ENCODE data around the gene DNAJC10.

DNAJC10 gene

DNA sequence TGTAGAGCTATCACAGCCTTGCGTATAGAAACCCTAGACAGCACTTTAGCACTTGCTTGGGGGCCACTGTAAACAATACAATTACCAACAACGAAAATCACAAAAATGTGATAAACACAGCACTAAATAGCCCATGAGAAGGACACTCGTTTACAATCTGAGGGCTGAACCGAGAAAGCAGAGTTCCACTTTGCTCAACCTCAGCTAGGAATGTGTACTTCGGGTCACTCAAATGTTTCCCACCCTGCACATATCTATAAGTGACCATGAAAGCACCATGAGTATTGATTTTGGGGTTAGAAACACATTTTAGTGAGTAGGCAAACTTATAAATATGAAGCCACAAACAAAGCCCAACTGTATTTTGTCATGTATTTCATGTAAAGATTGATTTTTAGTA, 88.1 kb downstream of the DNAJC10 start:
- no peak for DNase-seq

DNA sequence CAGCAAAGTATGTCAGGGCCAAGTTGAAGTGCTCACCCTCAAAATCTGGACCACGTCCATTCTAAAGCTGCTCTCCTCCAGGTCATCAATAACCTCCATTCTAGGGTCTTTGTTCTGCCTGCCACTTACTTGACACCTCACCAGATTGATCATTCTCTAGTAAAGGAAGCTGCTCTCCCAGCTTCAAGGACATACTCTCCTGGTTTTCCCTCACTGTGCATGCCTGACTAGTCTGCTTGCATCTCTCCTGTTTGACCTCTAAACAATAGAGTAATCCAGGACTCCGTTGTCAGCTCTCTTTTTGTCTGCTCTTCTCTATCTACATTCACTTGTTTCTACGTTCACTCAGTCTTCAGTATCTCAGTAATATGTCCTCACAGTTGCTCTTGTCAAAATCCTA, 91.3 kb downstream of the DNAJC10 start:
- no peak for DNase-seq

DNA sequence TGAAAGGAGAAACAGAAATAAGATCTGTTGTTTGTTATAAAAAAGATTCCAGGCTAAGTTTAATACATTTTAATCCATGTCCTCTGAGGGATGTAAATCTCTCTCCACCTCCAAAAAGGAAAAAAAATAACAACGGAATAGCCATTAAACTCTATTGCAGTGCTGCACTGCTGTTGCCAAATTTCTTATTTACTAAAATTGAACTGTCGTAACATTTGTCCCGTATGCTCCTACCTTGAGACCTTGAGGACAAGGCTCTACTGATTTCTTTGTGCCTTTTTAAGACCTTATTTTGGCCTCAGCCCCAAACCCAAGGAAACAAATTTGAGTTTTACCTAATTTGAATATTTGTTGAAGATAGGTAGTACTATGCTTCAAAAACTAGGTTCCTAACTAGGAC, 94.0 kb downstream of the DNAJC10 start:
- no peak for DNase-seq

DNA sequence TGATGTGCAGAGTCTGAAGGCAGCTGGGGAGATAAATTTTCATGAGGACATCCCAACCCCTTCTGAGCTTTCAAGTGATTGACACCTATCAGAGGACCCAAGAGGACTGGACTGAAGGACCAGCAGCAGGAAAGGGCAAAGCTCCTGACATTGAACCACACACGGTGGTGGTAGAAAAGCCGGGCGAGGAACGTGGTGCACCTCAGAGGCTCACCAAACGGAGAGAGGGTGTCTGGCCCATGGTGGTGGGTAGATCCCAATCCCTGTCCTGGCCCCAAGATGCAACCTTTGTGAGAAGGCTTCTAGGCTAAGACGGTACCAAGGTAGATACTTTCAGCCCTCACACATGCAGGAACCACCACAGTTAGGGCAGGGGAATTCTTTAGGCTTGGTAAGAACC, 98.3 kb downstream of the DNAJC10 start:
- no peak for DNase-seq

DNA sequence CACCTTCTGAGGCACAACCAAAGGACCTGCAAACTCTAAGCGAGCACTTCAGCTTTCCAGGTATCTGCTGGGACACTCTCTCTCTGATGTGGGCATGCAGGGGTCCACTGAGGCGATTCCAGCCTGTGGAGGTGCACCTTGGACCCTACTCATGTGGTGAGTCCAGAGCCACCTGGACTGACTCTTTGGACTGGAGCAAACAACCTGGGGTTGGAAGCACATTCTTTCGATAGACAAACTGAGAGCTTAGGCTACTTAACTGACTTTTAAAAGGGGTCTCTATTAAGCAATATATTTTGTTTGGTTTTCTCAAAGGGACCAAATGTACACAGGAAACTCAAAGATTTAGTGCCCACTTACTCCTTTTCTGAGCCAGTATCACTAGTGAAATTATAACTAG, 98.7 kb downstream of the DNAJC10 start:
- no peak for DNase-seq

DNA sequence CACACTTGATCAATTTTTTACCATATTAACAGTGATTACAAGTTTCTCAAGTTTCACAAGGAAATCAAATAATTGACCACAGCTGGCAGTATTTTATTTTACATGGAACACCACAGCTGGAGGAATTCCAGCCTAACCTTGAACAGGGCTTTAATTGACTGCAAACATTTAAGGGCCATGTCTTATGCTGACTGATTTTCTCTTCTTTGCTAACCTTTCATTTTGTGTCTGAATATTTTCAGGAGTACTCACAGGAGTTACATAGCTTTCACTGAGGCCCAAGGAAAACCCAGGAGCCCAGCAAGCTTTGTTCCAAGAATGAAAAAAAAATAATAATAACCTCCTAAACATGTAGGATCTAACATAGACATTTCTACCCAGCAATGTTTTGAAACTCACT, 100.8 kb downstream of the DNAJC10 start:
- DNase-seq: no peak

DNA sequence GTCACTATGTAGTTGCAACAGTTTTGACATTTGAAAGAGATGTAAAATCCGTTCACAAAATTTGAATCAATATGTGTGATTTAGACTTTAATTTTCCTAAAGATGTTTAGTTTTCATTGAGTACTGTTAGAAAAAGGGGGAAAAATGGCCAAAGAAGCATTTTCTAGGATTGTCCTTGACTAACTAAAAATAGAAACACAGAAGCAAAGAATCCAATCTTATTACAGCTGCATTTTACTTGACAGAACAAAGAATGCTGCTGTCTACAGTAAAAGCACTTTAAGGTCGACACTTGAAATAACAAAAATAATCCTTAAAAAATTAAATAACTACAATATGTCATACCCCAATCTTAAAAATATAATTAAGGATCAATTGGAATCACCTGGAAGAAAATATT, 101.5 kb downstream of the DNAJC10 start:
- no peak for DNase-seq

DNA sequence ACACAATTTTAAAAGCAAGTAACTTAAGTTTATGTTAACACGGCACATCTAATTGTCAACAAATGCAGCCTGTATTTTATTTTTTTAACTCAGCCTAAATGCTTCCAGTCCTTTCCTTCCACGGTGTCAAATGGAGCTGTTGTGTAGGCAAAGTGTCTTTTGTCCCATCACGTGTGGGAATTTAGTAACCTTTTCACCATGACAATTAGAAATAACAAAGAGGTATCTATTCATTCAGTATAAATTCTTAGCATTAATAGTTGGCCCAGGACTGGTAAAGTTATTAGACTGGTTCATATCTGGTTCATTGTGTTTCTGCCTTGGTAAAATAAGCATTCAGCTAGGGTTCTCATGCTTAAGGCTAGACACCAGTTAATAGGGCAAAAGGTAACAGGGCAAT, 102.4 kb downstream of the DNAJC10 start:
- no peak for DNase-seq

DNA sequence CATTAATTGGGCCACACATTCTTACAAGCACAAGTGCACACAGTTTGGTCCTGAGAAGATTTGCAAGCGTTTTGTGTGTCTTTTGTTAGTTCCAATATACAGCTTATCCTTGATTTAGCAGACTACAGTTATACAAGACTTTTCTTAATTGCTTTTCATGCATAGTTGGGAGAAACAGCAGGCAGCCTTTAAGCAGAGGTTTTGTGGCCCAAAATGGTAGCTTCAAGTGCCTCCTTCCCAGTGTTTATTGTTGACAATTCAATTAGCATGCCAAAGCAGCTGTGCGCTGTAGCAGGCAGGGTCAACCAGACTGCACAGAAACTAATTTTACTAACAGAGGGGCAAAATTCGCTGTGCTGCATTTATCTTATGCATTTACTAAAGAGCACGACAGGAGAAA, 102.9 kb downstream of the DNAJC10 start:
- DNase-seq: no peak

DNA sequence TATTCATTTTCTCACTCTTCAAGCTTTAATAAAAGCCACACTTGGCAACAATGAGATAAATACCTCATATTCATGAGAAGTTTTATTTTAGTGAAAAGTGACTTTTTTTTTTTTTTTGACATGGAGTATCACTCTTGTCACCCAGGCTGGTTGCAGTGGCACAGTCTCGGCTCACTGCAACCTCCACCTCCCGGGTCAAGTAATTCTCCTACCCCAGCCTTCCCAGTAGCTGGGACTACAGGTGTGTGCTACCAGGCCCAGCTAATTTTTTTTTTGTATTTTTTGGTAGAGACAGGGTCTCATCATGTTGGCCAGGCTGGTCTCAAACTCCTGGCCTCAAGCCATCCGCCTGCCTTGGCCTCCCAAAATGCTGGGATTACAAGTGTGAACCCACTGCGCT, 103.4 kb downstream of the DNAJC10 start:
- DNase-seq: no peak

DNA sequence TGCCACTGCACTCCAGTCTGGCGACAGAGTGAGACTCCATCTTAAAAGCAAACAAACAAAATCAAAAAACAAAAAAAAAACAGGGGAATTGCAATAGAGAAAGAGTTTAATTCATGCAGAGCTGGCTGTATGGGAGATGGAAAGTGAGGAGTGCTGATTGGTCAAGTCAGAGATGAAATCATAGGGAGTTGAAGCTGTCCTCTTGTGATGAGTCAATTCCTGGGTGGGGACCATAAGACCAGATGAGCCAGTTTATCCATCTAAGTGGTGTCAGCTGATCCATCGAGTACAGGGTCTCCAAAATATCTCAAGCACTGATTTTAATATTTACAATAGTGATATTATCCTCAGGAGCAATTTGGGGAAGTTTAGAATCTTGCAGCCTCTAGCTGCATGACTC, 105.1 kb downstream of the DNAJC10 start:
- no peak for DNase-seq

DNA sequence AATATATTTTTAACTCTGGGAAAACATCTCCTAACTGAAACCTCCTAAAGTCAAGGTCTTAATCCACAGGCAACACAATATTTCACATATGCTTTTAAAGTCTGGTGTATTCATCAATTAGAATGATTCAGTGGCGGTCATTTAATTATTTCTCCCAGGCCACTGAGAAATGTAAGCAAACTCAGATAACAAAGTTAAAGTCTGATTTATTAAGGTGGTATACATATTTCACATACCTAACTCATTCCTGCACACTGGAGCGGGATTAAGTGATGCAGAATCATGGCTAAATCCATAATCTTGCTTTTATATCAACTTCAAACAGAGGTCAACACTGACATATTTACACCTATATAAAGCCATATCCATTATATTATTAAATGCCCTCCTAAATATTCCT, 106.7 kb downstream of the DNAJC10 start:
- DNase-seq: no peak

DNA sequence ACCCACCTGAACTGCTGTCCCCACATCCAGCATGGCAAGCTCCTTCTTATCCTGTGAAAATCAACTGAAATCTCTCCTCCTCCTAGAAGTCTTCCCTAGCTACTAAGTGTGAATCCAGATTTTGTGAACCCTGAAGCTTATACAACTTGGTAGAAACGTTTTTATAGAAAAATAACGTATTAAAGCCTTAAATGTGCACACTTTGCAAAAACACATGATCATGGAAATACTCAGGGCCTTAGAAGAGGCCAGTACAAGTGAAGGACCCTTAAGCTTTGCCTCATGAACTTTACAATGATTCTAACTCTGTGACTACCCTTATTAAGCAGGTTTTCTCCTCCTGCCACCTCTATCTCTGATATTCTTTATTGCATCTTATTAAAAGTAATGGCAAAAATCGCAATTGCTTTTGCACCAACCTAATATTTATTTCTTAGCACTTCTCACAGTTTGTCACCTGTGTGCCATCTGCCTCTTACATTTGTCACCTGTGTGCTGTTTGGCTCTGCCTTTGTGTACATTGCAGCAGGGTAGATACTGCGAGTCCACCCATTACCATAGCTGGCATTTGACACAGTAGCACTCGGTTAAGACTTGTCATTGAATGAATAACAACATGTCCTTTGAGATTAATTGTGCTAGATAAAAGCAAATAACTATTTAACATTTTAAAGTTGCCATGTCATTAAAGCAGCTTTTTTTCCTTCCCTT, 108.2 kb downstream of the DNAJC10 start:
- no peak for DNase-seq

DNA sequence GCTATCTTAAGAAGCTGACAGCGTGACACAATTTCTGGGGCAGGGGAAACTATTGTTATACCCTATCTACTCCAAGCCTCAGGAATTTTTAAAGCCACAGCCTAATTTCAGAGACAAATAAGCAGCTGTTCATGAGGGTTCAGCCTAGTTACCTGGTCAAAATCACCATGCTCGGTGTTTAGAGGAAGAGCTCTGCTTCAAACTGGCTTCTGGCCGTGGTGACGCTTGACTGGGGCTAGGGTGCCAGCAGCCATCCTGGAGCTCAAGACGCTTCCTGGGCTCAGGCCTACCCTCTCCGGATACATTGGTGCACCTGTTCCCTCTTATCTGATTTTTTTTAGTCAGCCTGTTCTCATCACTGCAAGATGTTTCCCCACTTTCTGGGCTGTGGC, 108.7 kb downstream of the DNAJC10 start:
- no peak for DNase-seq

DNA sequence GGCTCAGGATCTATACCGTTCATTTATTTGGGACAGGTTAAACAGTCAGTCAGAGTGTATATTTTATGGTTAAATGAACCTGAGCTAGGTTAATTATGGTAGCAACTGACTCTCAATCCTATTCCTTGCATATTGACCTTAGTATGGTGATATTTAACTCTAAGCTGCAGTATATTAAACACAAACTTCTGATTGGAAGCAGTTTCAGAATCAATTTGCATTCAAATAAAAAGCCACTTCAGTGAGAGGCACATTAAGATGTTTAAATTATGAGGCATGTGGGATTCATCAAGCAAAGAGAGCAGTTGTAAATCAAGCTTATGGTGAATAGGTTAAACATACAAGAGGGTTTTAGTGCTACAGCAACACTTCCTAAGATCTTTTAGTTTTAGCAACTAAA, 110.0 kb downstream of the DNAJC10 start:
- DNase-seq: no peak

DNA sequence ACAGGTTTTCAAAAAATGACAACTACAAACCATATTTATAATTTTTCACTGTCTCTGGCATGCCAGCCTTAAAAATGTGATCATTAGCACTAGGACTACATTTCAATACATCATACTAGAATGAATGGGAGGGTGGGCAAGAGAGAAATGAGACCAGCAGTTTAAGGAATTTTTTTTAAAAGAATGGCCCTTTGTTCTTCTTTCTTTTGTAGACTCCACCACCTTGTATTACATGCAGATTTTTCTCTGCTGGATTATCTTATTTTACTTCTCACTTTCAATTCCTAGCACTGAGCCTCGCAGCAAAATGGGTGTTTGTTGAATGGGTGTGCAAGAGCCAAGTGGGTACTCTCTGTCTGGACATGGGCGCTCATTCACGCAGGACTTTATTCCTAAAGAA, 110.4 kb downstream of the DNAJC10 start:
- no peak for DNase-seq

DNA sequence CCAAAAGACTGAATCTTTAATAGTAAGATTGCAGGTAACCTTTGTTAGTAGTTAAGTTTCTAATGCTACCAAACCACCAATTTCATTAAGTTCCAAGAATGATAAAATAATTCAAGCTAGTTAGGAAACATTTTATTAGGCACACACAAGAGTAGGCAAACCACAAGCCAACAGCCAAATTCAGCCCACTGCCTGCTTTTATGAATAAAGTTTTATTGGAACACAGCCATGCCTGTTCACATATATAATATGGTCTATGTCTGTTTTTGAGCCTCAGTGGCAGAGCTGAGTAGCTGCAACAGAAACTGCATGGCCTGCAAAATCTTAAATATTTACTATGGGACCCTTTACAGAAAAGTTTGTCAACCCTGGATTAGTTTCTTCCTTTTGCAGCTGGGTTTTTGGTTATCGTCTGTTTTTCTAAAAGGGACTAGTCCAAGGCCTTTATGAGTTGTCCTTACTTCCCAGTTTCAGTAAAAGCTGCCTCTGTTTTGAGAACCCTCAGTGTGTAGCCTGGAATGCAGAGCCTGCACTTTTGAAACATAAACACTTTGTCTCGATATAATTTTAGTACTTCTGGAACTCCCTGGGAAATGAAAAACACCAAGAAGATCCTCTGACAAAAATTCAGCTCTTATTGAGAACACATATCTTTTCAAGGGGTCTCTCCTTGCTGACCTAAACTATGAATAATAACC, 111.3 kb downstream of the DNAJC10 start:
- no peak for DNase-seq

DNA sequence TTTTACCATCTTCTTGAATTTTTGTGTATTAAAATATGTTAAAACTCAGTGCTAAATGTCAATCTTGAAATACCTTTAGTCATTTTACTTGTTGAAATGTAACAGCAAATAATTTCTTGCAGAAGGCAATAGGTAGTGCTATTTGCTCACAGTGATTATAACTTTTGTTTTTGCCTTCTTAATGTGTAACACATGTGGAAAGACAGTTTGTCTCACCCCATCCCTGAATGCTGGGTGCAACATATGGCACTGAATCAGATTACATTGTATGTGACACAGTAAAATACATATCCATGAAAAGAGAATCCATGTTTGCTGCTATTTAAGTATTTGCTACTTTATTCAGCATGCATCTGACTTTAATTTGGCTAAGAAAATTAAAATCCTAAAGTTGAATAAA, 115.0 kb downstream of the DNAJC10 start:
- no peak for DNase-seq

DNA sequence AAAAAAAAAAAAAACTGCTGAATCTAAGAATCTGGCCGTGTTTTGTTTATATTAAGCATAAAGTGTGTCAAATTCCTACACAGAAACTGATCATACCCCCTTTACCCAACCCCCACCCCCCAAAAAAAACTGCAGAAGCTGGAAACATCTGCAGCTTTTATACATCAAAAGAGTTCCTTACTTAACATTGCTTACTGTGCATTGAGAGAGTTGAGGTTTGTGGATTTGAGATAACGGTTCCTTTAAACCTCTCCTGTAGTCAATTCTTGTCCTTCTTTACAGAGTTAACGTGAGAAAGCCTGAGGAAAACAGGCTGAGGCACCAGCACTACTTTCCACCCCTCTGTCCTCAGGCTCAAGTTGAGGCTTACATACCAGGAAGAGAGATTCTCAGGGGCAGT, 115.9 kb downstream of the DNAJC10 start:
- no peak for DNase-seq

DNA sequence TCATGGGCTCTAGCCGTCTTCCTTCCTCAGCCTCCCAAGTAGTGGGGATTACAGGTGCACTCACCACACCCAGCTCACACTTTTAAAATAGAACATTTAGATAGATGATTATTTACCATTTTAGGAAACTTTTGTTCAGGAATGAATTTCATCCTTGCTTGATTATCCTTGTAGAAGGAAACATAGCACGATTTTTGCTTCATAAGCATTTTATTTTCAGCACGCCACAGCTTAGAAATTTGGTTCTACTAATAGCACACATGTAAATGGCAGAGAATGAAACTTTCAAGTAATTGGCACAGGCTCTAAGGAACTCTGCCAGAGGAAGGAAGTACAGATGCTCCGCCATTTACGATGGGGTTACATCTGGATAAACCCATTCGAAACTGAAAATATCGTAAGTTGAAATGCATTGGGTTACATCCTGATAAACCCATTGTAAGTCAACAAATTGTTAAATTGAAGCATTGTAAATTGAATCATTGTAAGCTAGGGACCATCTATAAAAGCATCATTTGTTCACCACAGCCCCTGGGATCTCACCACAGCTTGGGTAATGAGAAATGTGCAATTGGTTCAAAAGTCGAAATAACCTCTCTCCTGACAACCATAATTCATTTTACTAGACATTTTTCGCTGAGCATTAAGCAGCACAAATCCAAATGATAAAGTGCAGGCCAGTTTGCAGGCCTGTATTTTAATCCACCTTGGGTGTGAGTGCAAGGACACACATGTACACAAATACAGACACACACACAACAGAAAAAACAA, 117.2 kb downstream of the DNAJC10 start:
- no peak for DNase-seq

DNA sequence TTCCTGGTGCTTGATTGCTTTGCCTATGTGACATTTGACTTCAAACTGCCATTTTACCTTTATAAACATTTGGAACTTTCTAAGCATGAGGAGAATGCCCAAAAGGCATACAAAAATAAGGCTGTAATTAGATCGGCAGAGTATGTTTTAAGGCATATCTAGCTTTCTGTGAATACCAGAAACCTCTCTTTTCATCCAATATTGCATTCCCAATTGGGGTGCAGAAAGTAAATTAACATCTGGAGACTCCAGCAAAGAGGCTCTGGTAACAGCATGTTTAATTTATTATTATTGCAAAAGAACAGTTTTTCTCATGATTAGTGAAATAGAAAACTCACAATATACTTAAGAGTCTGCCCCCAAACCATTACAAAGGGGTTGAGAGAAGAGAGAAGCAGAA, 118.2 kb downstream of the DNAJC10 start:
- DNase-seq: no peak

DNA sequence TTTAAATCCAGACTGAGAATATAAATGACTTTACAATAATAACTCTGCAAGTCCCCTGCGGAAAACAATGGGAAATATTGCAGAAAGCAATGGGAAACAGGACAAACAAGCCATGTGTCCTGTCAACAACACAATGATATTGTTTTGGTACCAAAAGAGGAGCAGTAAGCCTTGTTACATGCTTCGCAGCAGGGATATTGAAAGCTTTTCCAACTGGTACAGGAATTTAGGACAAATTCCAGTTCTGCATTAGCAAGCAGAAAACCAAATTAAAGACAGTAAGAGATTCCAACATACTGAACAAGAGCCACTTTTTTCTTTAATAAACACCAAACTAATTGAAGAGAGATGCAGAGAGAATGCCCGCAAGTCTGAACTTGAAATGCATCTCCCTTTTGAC, 120.4 kb downstream of the DNAJC10 start:
- DNase-seq: no peak

All from SIG-M5 (cell line).